HCT116 (cell line): ENCODE data around the gene EVX2. TPM values are rescaled to one million over a fixed set of nuclear protein-coding genes. Genes with fewer than 3 reads are reported as not detected.

Experiments
- ATAC-seq: fragments of 200-7000 bp; cut with Tn5 transposase; 2 replicates; pipeline ENCODE4 v1.9.1; 2020; ENCODE audit warnings: mild to moderate bottlenecking, moderate library complexity
- BruUV-seq: library from RNA; stranded (reverse); fragments of 400-500 nt; replicated peaks from 2 replicates; lab custom pipeline; 2021; lab: Mats Ljungman, UMichigan
- CTCF ChIA-PET: fragments of 300-600 bp; sonication (Branson Sonifier 250); formaldehyde crosslinking; loops from one replicate; lab custom pipeline; 2021; ENCODE audit warnings: antibody characterized with exemption; lab: Charles Lee
- POLR2A ChIA-PET: fragments of 300-600, 350-600 bp; sonication (Branson Sonifier 250); formaldehyde crosslinking; loops from one replicate; lab custom pipeline; 2021; ENCODE audit warnings: antibody characterized with exemption; lab: Charles Lee
- RAD21 ChIA-PET, 2 experiments: fragments of 300-600 bp; sonication (Branson Sonifier 250); formaldehyde crosslinking; loops; one replicate each; lab custom pipeline; 2023; ENCODE audit warnings: low total read pairs in 2 of 2; ENCODE audit not compliant: uncharacterized antibody in 2 of 2, unreplicated experiment in 2 of 2, low non-redundant PET in 1 of 2; lab: Charles Lee
- DNase-seq: peaks from one replicate; pipeline ENCODE4 v3.0.0-alpha.2; 2010; ENCODE audit warnings: low read depth, low spot score
- H2AFZ ChIP-seq: fragments of 200-600 bp; shearing (Covaris generic), sonication (generic); 2 replicates; pipeline ENCODE4 v1.6.1; 2017; ENCODE audit warnings: low read depth, mixed run types, mixed read lengths, antibody characterized with exemption, low read length; ENCODE audit not compliant: poor library complexity, severe bottlenecking
- H3K27ac ChIP-seq: 2 replicates; pipeline ENCODE4 v1.5.1; 2012; ENCODE audit warnings: low read depth, low read length
- H3K27me3 ChIP-seq: fragments of 200-600 bp; sonication (generic); 2 replicates; pipeline ENCODE4 v1.6.1; 2016; ENCODE audit warnings: mixed run types, low read length, mixed read lengths; ENCODE audit not compliant: insufficient read depth
- H3K36me3 ChIP-seq, 2 experiments: fragments of 200-500 bp in 1 of 2; fragments of 200-600 bp in 1 of 2; sonication (Bioruptor generic) in 1 of 2; sonication (generic) in 1 of 2; 2 replicates each; pipeline versions ENCODE4 v1.5.1 to v1.6.1; 2014 to 2016; ENCODE audit warnings: low read length in 2 of 2, inconsistent platforms in 1 of 2, mixed read lengths in 1 of 2, mixed run types in 1 of 2; ENCODE audit not compliant: insufficient read depth in 2 of 2, control insufficient read depth in 1 of 2
- H3K4me1 ChIP-seq, 2 experiments: fragments of 200-600 bp in 1 of 2; sonication (generic) in 1 of 2; 2 replicates each; pipeline versions ENCODE4 v1.5.1 to v1.6.1; 2012 to 2017; ENCODE audit warnings: low read length in 2 of 2, inconsistent platforms in 1 of 2, mild to moderate bottlenecking in 1 of 2, mixed read lengths in 1 of 2, mixed run types in 1 of 2, moderate library complexity in 1 of 2; ENCODE audit not compliant: insufficient read depth in 2 of 2, control insufficient read depth in 1 of 2
- H3K4me2 ChIP-seq: fragments of 200-600 bp; sonication (generic); 2 replicates; pipeline ENCODE4 v1.6.1; 2017; ENCODE audit warnings: mixed run types, low read length, mixed read lengths
- H3K4me3 ChIP-seq, 2 experiments: fragments of 200-600 bp in 1 of 2; sonication (generic) in 1 of 2; replicated peaks in 1 of 2; 2 replicates each; pipeline ENCODE4 v1.5.1; 2011 to 2016; ENCODE audit warnings: low read length in 2 of 2, control low read depth in 1 of 2, low read depth in 1 of 2, mild to moderate bottlenecking in 1 of 2, mixed read lengths in 1 of 2, mixed run types in 1 of 2
- H3K79me2 ChIP-seq: fragments of 200-600 bp; sonication (generic); 2 replicates; pipeline ENCODE4 v1.6.1; 2017; ENCODE audit warnings: mild to moderate bottlenecking, mixed run types, low read length, moderate library complexity, mixed read lengths; ENCODE audit not compliant: insufficient read depth
- H3K9ac ChIP-seq: fragments of 200-600 bp; sonication (generic); 2 replicates; pipeline ENCODE4 v1.6.1; 2016; ENCODE audit warnings: low read length, mixed read lengths
- H3K9me2 ChIP-seq: fragments of 200-600 bp; sonication (generic), shearing (Covaris generic); 2 replicates; pipeline ENCODE4 v1.6.1; 2017; ENCODE audit warnings: mixed run types, mild to moderate bottlenecking, moderate library complexity; ENCODE audit not compliant: insufficient read depth
- H3K9me3 ChIP-seq, 2 experiments: fragments of 200-500 bp in 1 of 2; fragments of 200-600 bp in 1 of 2; sonication (Bioruptor generic) in 1 of 2; sonication (generic) in 1 of 2; 2 replicates each; pipeline ENCODE4 v1.6.1; 2014 to 2017; ENCODE audit warnings: low read length in 2 of 2, mixed read lengths in 2 of 2, inconsistent platforms in 1 of 2, low read depth in 1 of 2, mild to moderate bottlenecking in 1 of 2, mixed run types in 1 of 2, moderate library complexity in 1 of 2; ENCODE audit not compliant: control insufficient read depth in 1 of 2, insufficient read depth in 1 of 2
- H4K20me1 ChIP-seq: fragments of 200-600 bp; sonication (generic), shearing (Covaris generic); 2 replicates; pipeline ENCODE4 v1.6.1; 2017; ENCODE audit warnings: mixed run types, mild to moderate bottlenecking, moderate library complexity; ENCODE audit not compliant: insufficient read depth
- CTCF ChIP-seq, 3 experiments: fragments of 200-600 bp in 1 of 3; sonication (generic) in 1 of 3; IDR thresholded peaks in 2 of 3; conservative IDR thresholded peaks in 1 of 3; 2 replicates each; pipeline ENCODE4 v1.5.1; 2012 to 2017; ENCODE audit warnings: low read depth in 2 of 3, low read length in 2 of 3, antibody characterized with exemption in 1 of 3, borderline replicate concordance in 1 of 3, control low read depth in 1 of 3, mild to moderate bottlenecking in 1 of 3, mixed read lengths in 1 of 3, mixed run types in 1 of 3, moderate library complexity in 1 of 3; ENCODE audit not compliant: insufficient read depth in 1 of 3
- EZH2phosphoT487 ChIP-seq: fragments of 200-600 bp; IDR thresholded peaks from 2 replicates; pipeline ENCODE4 v1.6.1; 2018; ENCODE audit warnings: antibody characterized with exemption, borderline replicate concordance
- JUND ChIP-seq: IDR thresholded peaks from 2 replicates; pipeline ENCODE4 v1.6.1; 2012
- MAX ChIP-seq: IDR thresholded peaks from 2 replicates; pipeline ENCODE4 v1.6.1; 2012
- POLR2A ChIP-seq: IDR thresholded peaks from 2 replicates; pipeline ENCODE4 v1.7.0; 2011; ENCODE audit warnings: borderline replicate concordance; ENCODE audit not compliant: insufficient read depth, insufficient read length; ENCODE audit errors: extremely low read depth
- REST ChIP-seq: IDR thresholded peaks from 2 replicates; pipeline ENCODE4 v1.6.1; 2012; ENCODE audit warnings: low read depth
- SP1 ChIP-seq: IDR thresholded peaks from 2 replicates; pipeline ENCODE4 v1.6.1; 2012; ENCODE audit warnings: low read depth
- SRF ChIP-seq: IDR thresholded peaks from 2 replicates; pipeline ENCODE4 v1.6.1; 2012; ENCODE audit warnings: low read depth
- YY1 ChIP-seq: IDR thresholded peaks from 2 replicates; pipeline ENCODE4 v1.6.1; 2011; ENCODE audit warnings: low read length, low read depth, moderate library complexity, mild to moderate bottlenecking; ENCODE audit not compliant: insufficient replicate concordance; ENCODE audit errors: extremely low read depth
- intact Hi-C: fragments of 100-400 bp; cut with micrococcal nuclease; formaldehyde crosslinking; loops from 2 replicates; pipeline ENCODE4 v1.10.0; 2022
- total RNA-seq: library from RNA; stranded (reverse); gene quantifications from one replicate; pipeline ENCODE4 v1.2.1, GENCODE V29; 2021; ENCODE audit not compliant: unreplicated experiment

The EVX2 gene
- total RNA-seq, 1 experiment from 2014 or later = not detected

- no peak for ATAC-seq
- Histone ChIP-seq H3K9ac (no peak within 1 kb of the TSS), H4K20me1 (no peaks in the 10 kb centered on the region)
- TF ChIP-seq YY1 (no peak), SP1 (no peak), EZH2phosphoT487 (no peak), SRF (no peak), MAX (no peak), JUND (no peak), CTCF (IDR thresholded peaks at IDR 0.05 in 2 of 3, conservative IDR thresholded peaks at IDR 0.05 in 1 of 3; ENCODE audit: borderline replicate concordance in 1 of 3, insufficient read depth in 1 of 3, low read depth in 2 of 3, low read length in 2 of 3) (no peak), POLR2A (no peak), REST (no peak)
- TF ChIP-seq, all 23 proteins: peak for 0
- Histone ChIP-seq H3K79me2 (no peaks in the 10 kb centered on the region), H2AFZ (no peak within 1 kb of the TSS), H3K4me1 (peaks cover 0 to 5% of the 10 kb centered on the region in 2 experiments; a peak in 1 of 4 replicates), H3K4me2 (no peak within 1 kb of the TSS), H3K27ac (no peak within 1 kb of the TSS), H3K4me3 (no peak within 1 kb of the TSS), H3K9me2 (no peaks in the 10 kb centered on the region), H3K36me3 (no peaks in the 10 kb centered on the region), H3K27me3 (no peaks in the 10 kb centered on the region), H3K9me3 (no peaks in the 10 kb centered on the region)
- ChIA-PET POLR2A (no interaction called here), CTCF (no interaction called here), RAD21 (no interaction called here)
- no peak for DNase-seq
- intact Hi-C loops = no loop called here
- BruUV-seq = no TSS peak
Measured at GRCh38 chr2:176122683-176123410, 39.1 kb upstream of the EVX2 start, which contains the start of gene HOXD9. TSS of gene HOXD9 (plus strand) at chr2:176122719. CDS start at chr2:176122769, 50 bp downstream.
